GM21423 (cell line): ENCODE measurements around the gene MYH7.

Experiments used
- ATAC-seq: cut with Tn5 transposase; IDR thresholded peaks from one replicate; pipeline ENCODE4 v1.9.1; 2021; ENCODE audit warnings: mild to moderate bottlenecking, moderate library complexity; ENCODE audit not compliant: unreplicated experiment

MYH7 gene

GRCh38 chr14:23449314-23449713 is 13.9 kb upstream of the MYH7 start:
- ATAC-seq, result no peak

- ATAC-seq, result no peak
Measured at GRCh38 chr14:23447361-23448350, 12.2 kb upstream of the MYH7 start.

DNA sequence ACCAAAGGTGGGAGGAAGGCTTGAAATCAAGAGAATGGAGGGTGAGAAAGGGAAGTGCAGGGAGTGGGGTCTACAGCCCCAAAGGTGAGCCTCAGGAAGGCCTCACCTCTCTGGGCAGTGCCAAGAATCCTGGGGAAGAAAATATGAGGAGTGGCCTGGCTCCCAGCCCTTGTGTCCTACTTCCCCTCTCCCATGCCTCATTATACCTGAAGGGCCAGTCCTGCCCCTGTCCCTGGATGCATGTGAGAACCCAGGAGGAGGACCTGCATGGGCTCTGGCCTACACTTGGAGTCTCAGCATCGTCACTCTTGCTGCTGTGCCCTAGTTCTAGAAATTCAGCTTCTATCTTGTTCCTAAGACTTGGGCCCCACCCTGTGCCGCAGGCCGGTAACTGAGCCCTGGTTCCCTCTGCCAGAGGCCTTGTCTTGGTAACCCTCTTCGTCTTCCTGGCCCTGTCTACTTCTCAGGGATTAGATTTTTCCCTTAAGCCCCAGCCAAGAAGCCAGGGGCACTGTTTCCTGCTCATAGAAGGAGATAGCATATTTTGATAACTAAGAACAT is 10.9 kb upstream of the MYH7 start:
- ATAC-seq, result no peak

- no peak for ATAC-seq
Measured at GRCh38 chr14:23445773-23446172, 10.3 kb upstream of the MYH7 start.

GRCh38 chr14:23444314-23444713 is 8.9 kb upstream of the MYH7 start:
- ATAC-seq, result no peak

DNA sequence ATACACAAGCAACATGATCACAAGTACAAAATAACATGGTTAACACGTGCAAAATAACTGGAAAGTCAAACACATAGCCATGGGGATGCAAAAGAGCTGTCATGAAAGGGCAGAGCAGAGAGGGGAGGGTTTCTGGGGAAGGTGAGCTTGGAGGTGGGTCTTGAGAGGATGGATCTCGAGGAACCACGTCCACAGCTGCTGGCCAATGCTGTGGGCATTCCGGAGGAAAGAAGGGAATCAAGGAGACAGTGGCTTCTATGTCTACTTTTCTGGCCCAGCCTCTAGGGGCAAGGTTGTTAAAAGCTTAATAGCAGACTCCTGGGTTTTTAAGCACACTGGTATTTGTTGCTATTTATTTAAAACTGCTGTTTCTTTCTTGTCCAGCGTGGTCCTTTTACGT is 8.4 kb upstream of the MYH7 start:
- no peak for ATAC-seq

- ATAC-seq, result no peak
Measured at GRCh38 chr14:23443411-23443812, 8.0 kb upstream of the MYH7 start.

GRCh38 chr14:23442721-23443356 is 7.4 kb upstream of the MYH7 start:
- no peak for ATAC-seq

GRCh38 chr14:23441076-23441475 is 5.6 kb upstream of the MYH7 start:
- no peak for ATAC-seq

DNA sequence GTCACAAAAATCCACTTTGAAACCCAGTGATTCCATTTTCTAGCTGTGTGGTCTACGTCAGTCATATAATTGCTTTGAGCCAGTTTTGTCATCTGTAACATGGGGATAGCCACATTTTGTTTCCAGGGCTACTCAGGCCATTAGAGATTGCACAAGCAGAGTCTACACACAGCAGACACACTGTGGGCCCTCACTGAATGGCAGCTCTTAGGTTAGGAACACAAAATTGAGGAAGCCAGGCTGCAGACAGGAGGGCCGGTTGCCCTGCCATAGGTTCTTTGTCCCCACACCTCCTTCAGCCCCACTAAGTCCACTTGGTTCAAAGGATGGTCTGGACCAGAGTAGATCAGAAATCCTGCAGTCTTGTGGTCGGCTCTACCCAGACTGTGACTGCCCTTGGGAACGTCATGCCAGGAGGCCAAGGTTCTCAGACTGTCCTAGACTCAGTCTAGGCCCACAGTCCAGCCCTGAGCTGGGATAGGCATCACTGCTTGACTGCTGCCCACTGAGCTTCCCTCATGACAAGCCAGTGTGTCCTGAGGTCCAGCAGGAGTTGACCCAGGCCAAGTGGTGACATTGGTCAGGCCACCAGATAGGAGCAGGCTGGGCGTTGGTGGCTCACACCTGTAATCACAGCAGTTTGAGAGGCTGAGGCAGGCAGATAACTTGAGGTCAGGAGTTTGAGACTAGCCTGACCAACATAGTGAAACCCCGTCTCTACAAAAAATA is 3.8 kb upstream of the MYH7 start:
- no peak for ATAC-seq

GRCh38 chr14:23438101-23438971 is 2.9 kb upstream of the MYH7 start:
- ATAC-seq, result no peak

DNA sequence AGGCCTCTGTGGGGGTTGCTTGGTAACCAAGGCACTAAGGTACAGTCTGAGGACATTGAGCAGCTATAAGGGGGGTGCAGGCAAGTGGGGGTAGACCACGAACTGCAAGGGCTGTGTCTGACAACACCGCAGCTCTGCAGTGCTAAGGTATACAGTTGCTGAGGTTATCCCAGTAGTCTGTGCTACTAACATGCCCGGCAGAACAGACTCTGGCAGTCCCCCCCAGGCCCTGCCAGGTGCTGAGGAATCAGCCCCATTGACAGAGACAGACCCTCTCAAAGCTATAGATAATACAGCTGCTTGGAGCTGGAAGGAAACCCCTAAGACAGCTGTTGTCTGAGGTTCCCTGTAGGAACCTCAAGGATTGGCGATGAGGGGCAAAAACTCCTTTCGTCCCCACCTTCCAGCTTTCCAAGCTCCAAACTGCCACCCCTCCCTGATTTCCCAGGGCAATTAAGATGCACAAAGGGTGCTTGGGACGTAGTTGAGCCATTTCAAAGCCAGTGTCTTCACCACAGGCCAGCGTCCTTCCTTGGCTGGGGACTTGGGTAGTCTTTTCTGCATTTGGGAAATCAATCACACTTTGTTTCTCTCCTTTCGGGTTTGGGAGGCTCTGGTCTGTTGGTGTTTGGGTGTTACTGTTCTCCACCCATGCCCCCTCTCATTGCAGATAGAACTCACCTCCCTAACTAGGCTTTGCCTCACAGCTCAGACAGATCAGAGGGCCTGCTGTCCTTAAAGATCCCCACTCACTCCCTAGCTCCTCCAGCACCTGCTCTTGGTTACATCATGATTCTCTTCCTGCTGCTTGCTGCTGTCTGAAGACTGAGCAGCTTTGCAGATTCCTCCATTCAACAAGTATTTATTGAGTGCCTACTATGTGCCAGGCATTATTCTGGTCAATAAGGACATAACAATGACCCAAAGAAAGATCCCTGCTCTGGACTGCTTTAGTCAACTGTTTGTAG is 2.0 kb upstream of the MYH7 start:
- no peak for ATAC-seq

GRCh38 chr14:23436327-23437132 is 1.1 kb upstream of the MYH7 start:
- no peak for ATAC-seq

- ATAC-seq, result no peak
Measured at GRCh38 chr14:23434488-23435222, 805 bp downstream of the MYH7 start.

GRCh38 chr14:23433457-23433856 is 2.0 kb downstream of the MYH7 start:
- no peak for ATAC-seq

DNA sequence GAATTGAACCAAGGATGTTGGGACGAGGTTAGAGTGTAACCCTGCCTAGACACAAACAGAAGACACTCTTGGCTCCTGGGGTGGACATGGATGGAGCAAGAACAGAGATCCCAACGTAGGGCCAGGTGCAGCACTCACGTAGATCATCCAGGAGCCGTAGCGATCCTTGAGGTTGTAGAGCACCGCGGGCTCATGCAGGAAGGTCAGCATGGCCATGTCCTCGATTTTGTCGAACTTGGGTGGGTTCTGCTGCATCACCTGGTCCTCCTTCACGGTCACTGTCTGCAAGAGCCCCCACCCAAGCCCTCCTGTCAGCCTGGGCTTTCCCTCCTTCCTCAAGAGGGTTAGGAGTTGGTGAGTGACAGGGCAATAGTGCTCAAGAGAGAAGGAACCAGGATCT is 2.5 kb downstream of the MYH7 start:
- ATAC-seq, result no peak

GRCh38 chr14:23432102-23432925 is 3.1 kb downstream of the MYH7 start:
- ATAC-seq, result no peak
